GM21786 (cell line): Measurements from ENCODE around the gene ARL8A.
"Not testable (repeated sequence)": the region's sequence is repeated elsewhere in the genome, so short reads cannot be mapped to it uniquely, and the experiment has no call there.

Source experiments
- ATAC-seq: cut with Tn5 transposase; IDR thresholded peaks from one replicate; pipeline ENCODE4 v1.9.1; 2021; ENCODE audit not compliant: unreplicated experiment

The ARL8A gene

DNA sequence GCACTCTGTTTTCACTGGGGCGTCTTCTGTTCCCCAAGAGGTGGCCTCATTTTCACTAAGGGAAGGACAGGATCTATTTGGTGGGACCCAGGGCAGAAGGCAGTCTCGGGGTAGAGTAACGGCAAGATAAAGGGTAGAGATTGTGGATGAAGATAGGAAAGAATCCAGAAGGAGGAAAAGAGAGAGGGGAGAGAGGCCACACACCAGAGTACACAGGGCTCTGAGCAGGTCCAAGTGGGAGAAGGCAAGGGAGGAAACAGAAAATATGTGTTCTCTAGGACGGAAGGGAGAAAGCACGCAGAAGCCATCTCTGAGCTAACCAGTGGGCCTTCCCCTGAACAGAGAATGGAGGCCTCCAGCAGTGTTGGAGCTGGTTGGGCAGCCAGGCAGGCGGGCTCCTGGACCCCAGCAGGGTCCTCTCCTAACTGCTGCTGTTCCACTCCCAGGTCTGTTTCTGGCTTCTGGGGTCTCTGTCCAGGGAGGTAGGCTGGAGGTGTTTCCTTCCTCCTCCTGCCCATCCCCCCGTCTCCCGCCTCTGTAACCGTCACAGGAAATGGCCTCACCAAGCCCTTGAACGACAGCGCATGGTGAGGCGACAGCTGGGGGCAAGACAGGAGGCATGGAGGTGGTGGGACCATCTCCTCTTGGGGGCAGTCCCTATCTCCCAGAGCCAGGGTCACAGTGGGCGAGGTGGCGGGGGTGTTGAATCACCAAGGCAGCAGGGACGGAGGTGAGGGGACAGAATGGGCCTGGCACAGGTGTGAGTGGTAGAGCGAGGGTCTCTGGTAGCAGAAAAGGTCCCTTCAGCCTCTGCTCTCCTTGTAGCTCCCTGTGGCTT, 15.2 kb upstream of the ARL8A start:
- ATAC-seq = no peak

DNA sequence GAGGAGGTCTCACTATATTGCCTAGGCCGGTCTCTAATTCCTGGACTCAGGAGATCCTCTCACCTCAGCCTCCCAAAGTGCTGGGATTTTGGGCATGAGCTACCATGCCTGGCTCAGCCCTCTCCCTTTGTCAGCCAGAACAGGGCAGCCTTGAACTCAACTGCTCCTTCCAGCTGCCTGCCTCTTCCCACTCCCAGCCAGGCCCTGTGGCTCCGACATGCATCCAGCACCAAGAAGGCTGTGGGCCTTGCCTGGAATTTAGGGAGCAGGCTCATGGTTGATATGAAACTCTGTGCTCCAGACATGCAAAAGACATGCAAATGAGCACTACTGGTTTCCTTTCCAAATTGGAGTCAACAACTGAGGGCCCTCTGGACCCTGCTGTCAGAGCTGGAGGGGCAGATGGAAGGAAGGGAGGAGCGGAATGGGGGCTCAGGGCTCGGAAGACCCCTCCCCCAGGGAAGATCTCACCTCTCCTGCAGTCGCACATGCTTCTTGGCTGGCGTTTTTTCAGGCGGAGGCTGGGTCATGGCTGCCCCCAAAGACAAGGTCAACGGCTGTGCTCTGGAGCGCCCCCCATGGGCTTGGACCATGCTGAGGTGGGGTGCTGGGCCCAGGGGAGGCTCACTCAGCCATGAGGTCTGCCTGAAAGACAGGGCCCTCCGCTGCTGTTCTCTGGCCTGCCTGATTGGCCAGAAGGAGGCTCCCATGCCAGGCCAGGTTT, 14.4 kb upstream of the ARL8A start:
- no peak for ATAC-seq

DNA sequence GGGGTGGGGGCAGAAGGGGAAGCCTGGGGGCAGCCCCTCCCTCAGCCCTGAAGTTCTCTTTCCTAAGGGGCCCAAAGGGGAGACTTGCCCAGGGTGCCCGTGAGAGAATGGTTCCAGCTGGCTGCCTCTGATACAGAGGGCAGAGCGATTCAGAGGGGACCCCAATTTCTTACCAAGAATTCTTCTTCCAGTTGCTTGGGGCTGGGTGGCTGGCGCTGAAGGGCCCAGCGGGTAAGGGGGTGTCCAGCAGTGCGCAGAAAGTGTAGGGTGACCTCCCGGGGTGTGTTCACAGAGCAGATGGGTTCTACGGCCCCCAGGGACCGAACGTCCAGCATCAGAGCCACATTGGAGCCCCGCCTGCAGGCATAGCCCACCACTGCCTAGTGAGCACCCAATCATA, 13.4 kb upstream of the ARL8A start:
- ATAC-seq = no peak

DNA sequence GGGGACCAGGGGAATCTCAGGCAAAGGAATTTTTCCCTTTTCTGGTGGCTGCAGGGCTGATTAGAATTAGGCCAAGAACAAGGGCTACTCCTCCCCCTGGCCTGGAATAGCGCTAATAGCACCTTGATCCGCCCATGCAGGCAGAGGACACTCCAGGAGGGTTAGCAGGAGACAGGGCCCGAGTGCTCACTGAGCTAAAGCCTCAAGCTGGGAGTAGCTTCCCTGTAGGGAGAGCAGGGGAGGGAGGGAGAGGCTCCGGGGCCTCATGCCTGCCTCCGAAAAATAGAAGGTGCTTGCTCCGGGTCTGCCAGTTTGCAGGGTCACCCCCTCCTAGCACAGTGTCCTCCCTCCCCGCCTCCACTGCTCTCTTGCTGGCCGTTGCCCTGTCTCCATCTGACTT, 12.1 kb upstream of the ARL8A start:
- ATAC-seq = no peak

DNA sequence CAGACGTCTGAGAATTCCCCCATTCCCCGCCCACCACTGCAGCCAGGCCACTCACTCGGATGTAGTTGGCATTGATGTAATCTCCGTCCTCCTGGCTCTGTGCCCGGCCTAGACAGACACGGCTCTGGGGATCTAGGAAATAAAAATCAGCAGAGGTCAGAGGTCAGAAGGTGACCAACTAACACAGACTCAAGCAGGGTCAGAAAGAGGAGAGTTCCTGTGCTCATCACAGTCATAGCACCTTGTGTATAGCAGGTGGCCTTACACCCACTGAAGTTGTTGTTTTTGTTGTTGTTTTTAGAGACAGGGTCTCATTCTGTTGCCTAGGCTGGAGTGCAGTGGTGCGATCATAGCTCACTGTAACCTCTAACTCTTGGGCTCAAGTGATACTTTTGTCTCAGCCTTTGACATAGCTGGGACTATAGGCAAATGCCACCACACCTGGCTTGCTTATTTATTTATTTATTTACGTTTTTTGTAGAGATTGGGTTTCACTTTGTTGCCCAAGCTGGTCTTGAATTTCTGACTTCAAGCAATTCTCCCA, 11.0 kb upstream of the ARL8A start:
- ATAC-seq = no peak

DNA sequence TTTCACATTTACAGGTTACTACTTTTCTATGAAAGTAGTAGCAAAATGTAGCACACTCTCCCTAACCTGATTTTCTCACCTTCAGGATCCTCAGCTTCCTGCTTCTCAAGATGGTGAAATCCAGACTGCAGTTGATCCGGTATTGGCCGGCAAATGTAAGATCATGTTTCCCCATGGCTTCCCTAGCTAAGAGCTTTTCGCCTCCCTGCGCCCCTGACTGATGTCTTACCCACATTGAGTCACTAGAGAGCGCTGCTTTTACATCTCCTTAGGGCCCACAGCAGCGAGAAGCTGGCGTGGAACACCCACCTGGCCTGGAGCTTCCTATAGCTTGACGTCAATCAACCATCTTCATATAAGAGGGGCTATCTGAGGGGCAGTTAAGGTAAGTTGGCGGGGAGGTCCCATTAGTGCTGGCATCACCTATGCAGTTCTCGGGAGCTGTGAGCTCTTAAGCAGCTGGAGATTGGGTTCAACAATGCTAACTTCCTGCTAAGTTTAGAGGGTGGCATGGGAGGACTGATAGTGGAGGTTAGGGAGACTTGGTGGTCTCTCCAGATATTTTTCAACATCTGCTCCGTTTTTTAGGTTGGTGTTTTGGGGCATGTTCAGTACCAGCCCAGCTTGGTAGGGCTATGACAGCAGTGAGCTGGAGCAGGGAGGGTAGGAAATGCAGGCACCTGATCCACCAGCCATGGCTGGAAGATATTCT, 10.4 kb upstream of the ARL8A start:
- no peak for ATAC-seq

DNA sequence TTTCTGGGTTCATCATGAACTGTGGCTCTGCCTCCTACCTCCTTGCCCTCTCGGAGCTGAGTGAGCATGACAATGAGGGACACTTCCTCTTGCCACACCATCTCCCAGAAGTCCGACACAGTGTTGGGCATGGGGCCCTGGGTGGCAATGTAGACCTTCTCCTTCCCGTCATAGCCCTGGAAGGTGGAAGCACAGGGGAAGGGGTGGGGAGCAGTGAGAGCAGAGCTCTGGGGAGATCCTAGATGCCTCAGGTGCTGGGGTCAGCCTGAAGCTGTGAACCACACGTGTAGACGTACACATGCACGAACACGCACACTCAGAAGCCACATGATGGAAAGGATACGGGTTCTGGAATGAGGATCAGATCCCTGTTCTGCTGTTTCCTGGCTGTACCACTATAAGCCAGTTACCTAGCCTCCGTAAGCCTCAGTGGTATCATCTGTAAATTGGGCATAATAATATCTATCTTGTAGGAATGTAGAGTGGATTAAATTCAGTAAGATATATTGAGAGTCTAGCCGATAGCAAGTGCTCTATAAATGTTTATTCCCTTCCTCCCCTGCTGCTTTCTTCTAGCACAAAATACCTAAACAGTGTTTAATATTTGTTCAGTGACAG, 9.7 kb upstream of the ARL8A start:
- ATAC-seq = no peak

DNA sequence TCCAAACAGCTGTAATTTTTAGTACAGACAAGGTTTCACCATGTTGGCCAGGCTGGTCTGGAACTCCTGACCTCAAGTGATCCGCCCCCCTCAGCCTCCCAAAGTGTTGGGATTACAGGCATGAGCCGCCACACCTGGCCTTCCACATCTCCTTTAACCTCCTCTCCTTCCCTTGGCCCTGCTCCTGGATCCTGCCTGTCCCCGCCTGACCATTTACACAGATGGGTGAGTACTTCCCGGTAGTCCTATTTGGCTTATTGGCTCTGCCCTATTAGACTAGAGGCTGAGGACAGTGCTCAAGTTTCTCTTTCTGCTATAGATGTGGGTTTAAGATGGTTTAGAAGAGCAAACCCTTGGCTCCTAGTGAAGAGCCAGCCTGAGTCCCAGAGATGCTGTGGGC, 8.7 kb upstream of the ARL8A start:
- no peak for ATAC-seq

DNA sequence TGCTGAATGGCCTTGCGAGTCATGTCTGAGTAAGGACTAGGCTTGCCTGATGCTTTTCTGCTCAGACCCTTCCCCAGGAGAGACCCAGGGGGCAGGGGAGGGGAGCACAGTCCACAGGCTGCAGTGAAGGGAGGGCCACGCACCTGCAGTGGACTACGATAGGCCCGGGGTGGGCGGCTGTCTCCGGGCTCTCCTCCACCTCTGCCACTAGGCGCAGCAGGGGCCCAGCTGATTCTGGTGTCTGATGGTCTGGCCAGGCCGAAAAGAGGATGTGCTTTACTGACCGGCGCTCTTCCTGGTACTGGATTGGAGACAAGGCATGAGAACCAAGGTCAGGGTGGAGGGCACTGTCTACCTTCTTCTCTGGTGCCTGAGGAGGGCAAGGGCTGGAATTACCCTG, 7.9 kb upstream of the ARL8A start:
- no peak for ATAC-seq

DNA sequence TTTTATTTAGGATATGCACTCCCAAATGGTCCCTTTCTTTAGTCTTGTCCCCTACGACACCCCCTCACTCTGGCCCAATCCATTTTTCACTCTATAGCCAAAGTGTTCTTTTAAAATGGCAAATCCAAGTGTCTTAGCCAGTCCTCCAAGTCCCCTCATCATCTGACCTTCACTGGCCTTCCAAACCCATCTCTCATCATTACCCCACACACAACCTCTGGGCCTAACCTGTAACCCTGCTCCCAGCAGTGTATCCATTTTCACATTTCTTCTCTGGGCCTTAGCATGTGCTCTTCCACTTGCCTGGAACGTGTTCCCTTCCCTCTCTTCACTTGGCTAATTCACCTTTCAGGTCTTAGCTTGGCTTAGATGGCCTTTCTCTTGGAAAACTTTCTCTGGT, 6.5 kb upstream of the ARL8A start:
- no peak for ATAC-seq

DNA sequence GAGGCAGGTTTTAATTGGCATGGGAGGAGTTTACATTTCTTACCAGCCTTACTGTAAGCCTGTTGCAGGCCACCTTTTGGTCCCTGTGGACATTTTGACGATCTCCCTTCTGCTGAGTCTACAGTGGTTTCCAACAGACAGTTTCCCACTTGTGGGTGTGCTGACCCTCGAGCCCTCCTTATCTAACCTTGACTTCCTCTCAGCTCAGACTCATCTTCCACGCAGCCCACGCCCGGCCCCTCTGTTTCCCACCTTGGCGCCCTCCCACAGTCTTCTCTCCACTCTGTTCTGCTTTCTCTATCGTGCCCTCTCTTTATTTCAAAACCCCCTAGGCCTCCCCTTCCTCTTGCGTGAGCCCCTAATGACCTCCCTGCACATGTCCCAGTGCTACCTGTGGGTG, 6.1 kb upstream of the ARL8A start:
- ATAC-seq = no peak

DNA sequence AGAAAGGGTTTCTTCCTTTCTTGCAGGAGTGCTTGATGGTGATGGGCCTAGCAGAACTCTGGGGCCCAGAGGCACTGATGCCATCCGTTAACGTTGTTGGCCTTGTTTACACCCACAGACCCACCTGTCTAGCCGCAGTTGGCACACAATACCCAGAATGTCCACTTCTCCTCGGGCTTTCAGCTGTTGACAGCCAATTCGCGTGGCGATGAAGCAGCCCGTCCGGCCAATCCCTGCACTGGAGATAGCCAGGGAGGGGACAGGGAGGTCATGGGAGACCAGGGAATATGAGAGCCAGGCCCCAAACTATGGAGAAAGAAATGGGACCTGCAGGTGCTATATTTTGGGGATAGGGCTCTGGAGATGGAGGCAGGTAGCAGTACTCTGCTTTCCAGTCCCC, 5.7 kb upstream of the ARL8A start:
- ATAC-seq = no peak

DNA sequence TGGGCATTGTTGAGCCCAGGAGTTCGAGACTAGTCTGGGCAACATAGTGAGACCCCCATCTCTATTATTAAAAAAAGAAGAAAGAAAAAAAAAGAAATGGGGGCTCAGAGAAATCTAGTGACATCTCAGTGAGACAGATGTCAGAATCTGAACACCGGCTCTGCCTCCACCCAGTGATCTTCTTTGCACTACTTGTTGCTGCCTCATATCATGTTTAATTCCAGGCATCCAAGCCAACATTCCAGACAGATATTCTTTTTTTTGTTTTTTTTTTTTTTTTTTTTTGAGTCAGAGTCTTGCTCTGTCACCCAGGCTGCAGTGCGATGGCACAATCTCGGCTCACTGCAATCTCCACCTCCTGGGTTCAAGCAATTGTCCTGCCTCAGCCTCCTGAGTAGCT, 5.0 kb upstream of the ARL8A start:
- ATAC-seq = no peak

DNA sequence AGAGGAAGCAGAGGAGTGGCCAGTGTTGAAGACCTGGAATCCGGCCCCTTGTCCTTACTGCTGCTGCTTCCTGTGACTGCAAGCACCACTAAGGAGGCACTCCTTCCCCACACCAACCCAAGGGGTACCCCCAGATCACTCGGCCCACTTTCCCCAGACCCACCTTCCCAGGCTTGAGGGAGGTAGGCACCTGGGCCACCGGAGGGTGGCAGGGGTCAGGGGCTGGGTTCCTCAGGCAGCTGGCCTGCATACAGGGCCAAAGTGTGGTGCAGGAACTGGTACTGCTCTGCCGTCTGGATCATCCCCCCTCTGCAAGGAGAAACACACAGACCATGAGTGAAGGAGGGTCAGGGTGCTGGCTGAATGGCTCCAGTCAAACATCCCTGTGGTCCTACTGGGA, 3.9 kb upstream of the ARL8A start:
- ATAC-seq = no peak

DNA sequence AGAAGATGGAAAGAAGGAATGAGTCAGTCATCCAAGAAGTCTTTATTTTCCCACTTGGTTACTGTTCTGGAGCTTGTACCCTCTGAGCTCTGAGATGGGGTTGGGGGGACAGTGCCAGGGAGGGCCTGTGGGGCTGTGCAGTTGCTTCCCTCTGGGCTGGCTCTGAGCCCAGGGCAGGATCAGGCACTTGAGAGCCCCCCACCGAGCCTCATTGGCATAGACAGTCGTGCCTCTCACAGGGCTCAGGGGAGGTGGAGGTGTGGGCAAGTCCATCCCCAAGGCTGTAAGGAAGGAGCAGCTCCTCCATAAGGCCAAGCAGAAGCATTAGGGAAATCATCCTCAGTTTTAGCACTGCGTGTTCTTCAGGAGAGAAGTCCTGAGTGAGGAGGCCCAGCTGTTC, 2.5 kb upstream of the ARL8A start:
- no peak for ATAC-seq

DNA sequence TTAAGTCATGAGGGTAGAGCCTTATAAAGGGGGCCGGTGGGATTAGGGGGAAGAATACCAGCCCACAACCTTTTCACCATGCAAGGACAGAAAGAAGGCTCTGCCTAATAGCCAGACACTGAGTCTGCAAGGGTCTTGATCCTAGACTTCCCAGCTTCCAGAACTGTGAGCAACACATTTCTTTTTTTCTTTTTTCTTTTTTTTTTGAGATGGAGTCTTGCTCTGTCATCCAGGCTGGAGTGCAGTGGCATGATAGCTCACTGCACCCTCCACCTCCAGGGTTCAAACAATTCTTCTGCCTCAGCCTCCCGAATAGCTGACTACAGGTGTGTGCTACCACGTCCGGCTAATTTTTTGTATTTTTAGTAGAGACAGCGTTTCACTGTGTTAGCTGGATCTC, 1.7 kb upstream of the ARL8A start:
- no peak for ATAC-seq

DNA sequence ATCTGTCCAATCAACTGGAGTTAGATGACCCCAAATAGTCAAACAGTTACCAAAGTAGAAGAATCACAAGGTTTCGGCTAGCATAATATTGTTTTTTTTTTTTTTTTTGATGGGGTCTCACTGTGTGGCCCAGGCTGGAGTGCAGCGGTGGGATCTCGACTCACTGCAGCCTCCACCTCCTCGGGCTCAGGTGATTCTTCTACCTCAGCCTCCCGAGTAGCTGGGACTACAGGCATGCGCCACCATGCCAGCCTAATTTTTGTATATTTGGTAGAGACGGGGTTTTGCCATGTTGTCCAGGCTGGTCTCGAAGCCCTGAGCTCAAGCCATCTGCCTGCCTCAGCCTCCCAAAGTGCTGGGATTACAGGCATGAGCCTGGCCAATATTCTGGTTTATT, 1.2 kb upstream of the ARL8A start:
- not testable (repeated sequence) for ATAC-seq

DNA sequence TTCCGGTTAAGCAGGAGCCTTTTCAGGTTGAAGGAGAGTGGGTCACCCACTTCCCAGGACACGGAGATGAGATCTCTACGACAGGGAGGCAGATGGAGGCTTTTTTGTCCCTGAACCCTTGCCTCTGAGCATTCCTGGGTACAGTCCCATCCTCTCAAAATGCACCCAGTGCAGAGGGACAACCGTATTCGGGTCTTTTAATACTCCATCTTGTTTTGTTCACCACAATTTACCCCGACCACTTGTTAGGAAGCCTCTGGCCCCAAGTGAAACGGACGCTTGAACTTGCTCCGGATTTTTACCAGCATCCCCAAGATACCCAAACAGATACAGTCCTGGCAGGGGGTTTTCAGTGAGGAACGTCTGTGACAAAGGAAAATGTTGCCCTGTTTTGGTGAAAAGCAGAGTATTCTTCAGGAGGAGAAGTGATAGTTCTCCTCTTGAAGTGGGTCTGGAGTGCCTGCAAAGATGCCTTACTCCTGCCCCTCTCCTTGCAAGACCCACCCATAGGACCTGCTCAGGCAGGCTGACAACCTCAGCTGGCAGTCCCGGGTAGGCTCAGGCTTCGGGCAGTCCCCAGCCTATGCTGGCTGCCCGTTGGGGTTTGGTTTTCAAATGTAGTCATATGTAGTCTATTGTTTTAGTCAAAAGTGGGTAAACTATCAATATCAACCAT, 669 bp upstream of the ARL8A start:
- peak; percentile 1 for ATAC-seq

DNA sequence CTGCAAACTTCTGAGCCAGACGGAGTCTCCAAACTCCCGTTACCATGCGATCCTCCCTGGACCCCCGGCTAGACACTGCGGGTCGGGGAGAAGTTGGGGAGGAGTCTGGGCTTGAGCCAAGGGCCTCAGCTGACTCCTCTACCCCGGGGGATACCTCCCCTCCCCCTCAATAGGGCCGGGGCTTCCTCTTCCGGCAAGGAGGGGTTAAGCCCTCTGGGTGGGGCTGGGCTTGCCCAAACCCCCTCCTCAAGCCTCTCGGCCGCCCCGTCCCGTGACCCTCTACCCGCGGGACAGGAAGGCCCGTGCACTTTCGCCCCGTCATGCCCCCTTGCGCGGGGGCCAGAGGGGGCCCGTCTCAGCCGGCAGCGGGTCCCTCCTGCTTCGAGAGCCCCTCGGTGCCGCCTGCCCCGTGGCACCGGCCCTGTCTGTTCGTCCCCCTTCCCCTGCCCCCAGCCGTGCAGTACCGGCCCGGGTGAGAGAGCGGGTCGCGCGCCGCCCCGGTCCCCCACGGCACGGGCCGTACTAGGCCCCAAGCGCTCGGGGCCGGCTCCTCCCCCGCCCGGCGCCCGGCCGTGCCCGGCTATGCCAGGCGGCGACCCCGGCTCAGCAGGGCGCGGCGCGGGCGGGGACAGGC, 652 bp downstream of the ARL8A start:
- ATAC-seq = peak; percentile 43
